ENCODE measurements around the gene PPWD1.

DNA sequence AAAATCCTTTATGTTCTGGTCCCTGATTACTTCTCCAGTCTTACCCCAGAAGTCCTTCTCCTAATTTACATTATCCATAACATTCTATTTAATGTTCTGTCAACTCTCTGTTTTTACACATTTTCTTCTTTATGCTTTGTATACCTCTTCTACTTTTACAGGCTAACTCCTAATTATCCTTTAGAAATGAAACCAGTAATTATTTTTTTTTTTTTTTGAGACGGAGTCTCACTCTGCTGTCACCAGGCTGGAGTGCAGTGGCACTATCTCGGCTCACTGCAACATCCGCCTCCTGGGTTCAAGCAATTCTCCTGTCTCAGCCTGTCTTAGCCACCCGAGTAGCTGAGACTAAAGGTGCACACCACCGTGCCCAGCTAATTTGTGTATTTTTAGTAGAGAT, 9.2 kb upstream of the PPWD1 start:
- no peak for TF ChIP-seq POLR2A (IDR thresholded peaks at IDR 0.05)
- TF ChIP-seq, protein P1, sequence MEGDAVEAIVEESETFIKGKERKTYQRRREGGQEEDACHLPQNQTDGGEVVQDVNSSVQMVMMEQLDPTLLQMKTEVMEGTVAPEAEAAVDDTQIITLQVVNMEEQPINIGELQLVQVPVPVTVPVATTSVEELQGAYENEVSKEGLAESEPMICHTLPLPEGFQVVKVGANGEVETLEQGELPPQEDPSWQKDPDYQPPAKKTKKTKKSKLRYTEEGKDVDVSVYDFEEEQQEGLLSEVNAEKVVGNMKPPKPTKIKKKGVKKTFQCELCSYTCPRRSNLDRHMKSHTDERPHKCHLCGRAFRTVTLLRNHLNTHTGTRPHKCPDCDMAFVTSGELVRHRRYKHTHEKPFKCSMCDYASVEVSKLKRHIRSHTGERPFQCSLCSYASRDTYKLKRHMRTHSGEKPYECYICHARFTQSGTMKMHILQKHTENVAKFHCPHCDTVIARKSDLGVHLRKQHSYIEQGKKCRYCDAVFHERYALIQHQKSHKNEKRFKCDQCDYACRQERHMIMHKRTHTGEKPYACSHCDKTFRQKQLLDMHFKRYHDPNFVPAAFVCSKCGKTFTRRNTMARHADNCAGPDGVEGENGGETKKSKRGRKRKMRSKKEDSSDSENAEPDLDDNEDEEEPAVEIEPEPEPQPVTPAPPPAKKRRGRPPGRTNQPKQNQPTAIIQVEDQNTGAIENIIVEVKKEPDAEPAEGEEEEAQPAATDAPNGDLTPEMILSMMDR (IDR thresholded peaks at IDR 0.05 in 8 of 11, conservative IDR thresholded peaks at IDR 0.05 in 3 of 11): no peak
- no peak for TF ChIP-seq POLR2AphosphoS5 (IDR thresholded peaks at IDR 0.05)

Data from spleen (tissue), 7 donors.